ENCODE data around the gene MCC.

Gene MCC

DNA sequence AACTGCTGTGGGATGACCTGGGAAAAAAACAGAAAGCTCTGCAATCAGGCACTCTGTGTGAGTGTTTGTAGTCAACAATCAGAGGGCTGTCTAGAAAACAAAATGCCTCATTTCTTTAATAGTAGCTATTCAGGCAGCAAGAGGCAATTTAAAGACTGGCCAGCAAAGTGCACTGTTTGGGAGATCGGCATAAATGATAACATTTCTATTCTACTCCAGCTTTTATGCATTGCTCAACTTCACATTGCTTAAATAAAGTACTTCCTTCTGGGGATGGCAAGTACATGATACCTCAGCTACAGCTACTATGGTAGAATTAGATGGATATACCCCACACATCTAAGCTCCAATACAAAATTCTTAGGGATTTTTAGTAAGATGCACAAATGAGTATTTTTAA is 318.5 kb downstream of the MCC start:
- Histone ChIP-seq H3K27me3 (ENCODE audit: control insufficient read depth, insufficient read depth, low read length) (no peaks in the 10 kb centered on the region), H3K4me3 (ENCODE audit: low read depth, low read length) (no peak overlapping the region), H3K4me1 (ENCODE audit: control insufficient read depth, insufficient read depth, low read length) (no peaks in the 10 kb centered on the region), H3K9me3 (ENCODE audit: control insufficient read depth, insufficient read depth, low read length) (no peaks in the 10 kb centered on the region), H3K36me3 (ENCODE audit: control insufficient read depth, insufficient read depth, low read length) (no peaks in the 10 kb centered on the region), H3K9ac (ENCODE audit: low read depth, low read length) (no peak overlapping the region)

GRCh38 chr5:113167985-113168384 is 320.3 kb downstream of the MCC start:
- H3K27me3 ChIP-seq (ENCODE audit: control insufficient read depth, insufficient read depth, low read length) = no peaks in the 10 kb centered on the region
- H3K36me3 ChIP-seq (ENCODE audit: control insufficient read depth, insufficient read depth, low read length) = no peaks in the 10 kb centered on the region
- H3K4me3 ChIP-seq (ENCODE audit: low read depth, low read length) = no peak overlapping the region
- no peaks in the 10 kb centered on the region for H3K9me3 ChIP-seq (ENCODE audit: control insufficient read depth, insufficient read depth, low read length)
- no peaks in the 10 kb centered on the region for H3K4me1 ChIP-seq (ENCODE audit: control insufficient read depth, insufficient read depth, low read length)
- no peak overlapping the region for H3K9ac ChIP-seq (ENCODE audit: low read depth, low read length)

- Histone ChIP-seq H3K4me3 (ENCODE audit: low read depth, low read length) (no peak overlapping the region), H3K9ac (ENCODE audit: low read depth, low read length) (no peak overlapping the region), H3K27me3 (ENCODE audit: control insufficient read depth, insufficient read depth, low read length) (no peaks in the 10 kb centered on the region), H3K36me3 (ENCODE audit: control insufficient read depth, insufficient read depth, low read length) (no peaks in the 10 kb centered on the region), H3K4me1 (ENCODE audit: control insufficient read depth, insufficient read depth, low read length) (no peaks in the 10 kb centered on the region), H3K9me3 (ENCODE audit: control insufficient read depth, insufficient read depth, low read length) (no peaks in the 10 kb centered on the region)
These were observed 321.3 kb downstream of the MCC start for GRCh38 chr5:113166852-113167366.

- Histone ChIP-seq H3K4me3 (ENCODE audit: low read depth, low read length) (no peak overlapping the region), H3K27me3 (ENCODE audit: control insufficient read depth, insufficient read depth, low read length) (no peaks in the 10 kb centered on the region), H3K4me1 (ENCODE audit: control insufficient read depth, insufficient read depth, low read length) (no peaks in the 10 kb centered on the region), H3K36me3 (ENCODE audit: control insufficient read depth, insufficient read depth, low read length) (no peaks in the 10 kb centered on the region), H3K9ac (ENCODE audit: low read depth, low read length) (no peak overlapping the region), H3K9me3 (ENCODE audit: control insufficient read depth, insufficient read depth, low read length) (no peaks in the 10 kb centered on the region)
These were observed 322.0 kb downstream of the MCC start for GRCh38 chr5:113166261-113166660.

- Histone ChIP-seq H3K9me3 (ENCODE audit: control insufficient read depth, insufficient read depth, low read length) (no peaks in the 10 kb centered on the region), H3K4me1 (ENCODE audit: control insufficient read depth, insufficient read depth, low read length) (peaks cover 2% of the 10 kb centered on the region)
These were observed 324.2 kb downstream of the MCC start for GRCh38 chr5:113164021-113164420.

GRCh38 chr5:113163328-113163727 is 324.9 kb downstream of the MCC start:
- no peak overlapping the region for H3K9ac ChIP-seq (ENCODE audit: low read depth, low read length)
- no peaks in the 10 kb centered on the region for H3K27me3 ChIP-seq (ENCODE audit: control insufficient read depth, insufficient read depth, low read length)
- H3K4me3 ChIP-seq (ENCODE audit: low read depth, low read length) = no peak overlapping the region
- H3K4me1 ChIP-seq (ENCODE audit: control insufficient read depth, insufficient read depth, low read length) = peaks cover 2% of the 10 kb centered on the region
- no peaks in the 10 kb centered on the region for H3K9me3 ChIP-seq (ENCODE audit: control insufficient read depth, insufficient read depth, low read length)
- H3K36me3 ChIP-seq (ENCODE audit: control insufficient read depth, insufficient read depth, low read length) = no peaks in the 10 kb centered on the region

More at GRCh38 chr5:113164021-113164420, 324.2 kb downstream of the MCC start:
- H3K36me3 ChIP-seq (ENCODE audit: control insufficient read depth, insufficient read depth, low read length) = no peaks in the 10 kb centered on the region
- H3K9ac ChIP-seq (ENCODE audit: low read depth, low read length) = no peak overlapping the region
- H3K4me3 ChIP-seq (ENCODE audit: low read depth, low read length) = no peak overlapping the region
- H3K27me3 ChIP-seq (ENCODE audit: control insufficient read depth, insufficient read depth, low read length) = no peaks in the 10 kb centered on the region

GRCh38 chr5:113162770-113163169 is 325.5 kb downstream of the MCC start:
- no peak overlapping the region for H3K4me3 ChIP-seq (ENCODE audit: low read depth, low read length)
- no peaks in the 10 kb centered on the region for H3K27me3 ChIP-seq (ENCODE audit: control insufficient read depth, insufficient read depth, low read length)
- no peak overlapping the region for H3K9ac ChIP-seq (ENCODE audit: low read depth, low read length)
- peaks cover 2% of the 10 kb centered on the region for H3K4me1 ChIP-seq (ENCODE audit: control insufficient read depth, insufficient read depth, low read length)
- no peaks in the 10 kb centered on the region for H3K36me3 ChIP-seq (ENCODE audit: control insufficient read depth, insufficient read depth, low read length)
- no peaks in the 10 kb centered on the region for H3K9me3 ChIP-seq (ENCODE audit: control insufficient read depth, insufficient read depth, low read length)

DNA sequence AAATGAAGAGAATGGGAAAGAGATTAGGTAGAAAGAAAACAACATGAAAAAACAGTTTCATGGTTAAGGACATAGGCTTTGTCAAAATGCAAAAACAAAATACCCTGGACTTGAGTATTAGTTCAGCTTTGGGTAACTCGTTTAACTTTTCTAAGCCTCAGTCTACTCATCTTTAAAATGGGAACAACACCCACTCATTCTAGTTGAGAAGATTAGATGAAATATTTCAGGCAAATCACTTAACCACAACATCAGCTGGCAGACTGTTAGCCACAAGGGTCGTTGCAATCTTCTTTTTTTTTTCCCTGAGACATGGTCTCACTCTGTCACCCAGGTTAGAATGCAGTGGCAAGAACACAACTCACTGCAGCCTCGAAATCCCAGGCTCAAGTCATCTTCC is 326.0 kb downstream of the MCC start:
- Histone ChIP-seq H3K4me3 (ENCODE audit: low read depth, low read length) (no peak overlapping the region), H3K36me3 (ENCODE audit: control insufficient read depth, insufficient read depth, low read length) (no peaks in the 10 kb centered on the region), H3K9ac (ENCODE audit: low read depth, low read length) (no peak overlapping the region), H3K27me3 (ENCODE audit: control insufficient read depth, insufficient read depth, low read length) (no peaks in the 10 kb centered on the region), H3K4me1 (ENCODE audit: control insufficient read depth, insufficient read depth, low read length) (peaks cover 2% of the 10 kb centered on the region), H3K9me3 (ENCODE audit: control insufficient read depth, insufficient read depth, low read length) (no peaks in the 10 kb centered on the region)

- Histone ChIP-seq H3K9me3 (ENCODE audit: control insufficient read depth, insufficient read depth, low read length) (no peaks in the 10 kb centered on the region), H3K27me3 (ENCODE audit: control insufficient read depth, insufficient read depth, low read length) (no peaks in the 10 kb centered on the region), H3K9ac (ENCODE audit: low read depth, low read length) (no peak overlapping the region), H3K36me3 (ENCODE audit: control insufficient read depth, insufficient read depth, low read length) (no peaks in the 10 kb centered on the region), H3K4me3 (ENCODE audit: low read depth, low read length) (no peak overlapping the region), H3K4me1 (ENCODE audit: control insufficient read depth, insufficient read depth, low read length) (peaks cover 2% of the 10 kb centered on the region)
These were observed 326.4 kb downstream of the MCC start for GRCh38 chr5:113161806-113162205.

- no peaks in the 10 kb centered on the region for H3K9me3 ChIP-seq (ENCODE audit: control insufficient read depth, insufficient read depth, low read length)
- peaks cover 2% of the 10 kb centered on the region for H3K4me1 ChIP-seq (ENCODE audit: control insufficient read depth, insufficient read depth, low read length)
- no peak overlapping the region for H3K9ac ChIP-seq (ENCODE audit: low read depth, low read length)
- H3K27me3 ChIP-seq (ENCODE audit: control insufficient read depth, insufficient read depth, low read length) = no peaks in the 10 kb centered on the region
- H3K4me3 ChIP-seq (ENCODE audit: low read depth, low read length) = no peak overlapping the region
- H3K36me3 ChIP-seq (ENCODE audit: control insufficient read depth, insufficient read depth, low read length) = no peaks in the 10 kb centered on the region
These were observed 330.4 kb downstream of the MCC start for GRCh38 chr5:113157886-113158285.

DNA sequence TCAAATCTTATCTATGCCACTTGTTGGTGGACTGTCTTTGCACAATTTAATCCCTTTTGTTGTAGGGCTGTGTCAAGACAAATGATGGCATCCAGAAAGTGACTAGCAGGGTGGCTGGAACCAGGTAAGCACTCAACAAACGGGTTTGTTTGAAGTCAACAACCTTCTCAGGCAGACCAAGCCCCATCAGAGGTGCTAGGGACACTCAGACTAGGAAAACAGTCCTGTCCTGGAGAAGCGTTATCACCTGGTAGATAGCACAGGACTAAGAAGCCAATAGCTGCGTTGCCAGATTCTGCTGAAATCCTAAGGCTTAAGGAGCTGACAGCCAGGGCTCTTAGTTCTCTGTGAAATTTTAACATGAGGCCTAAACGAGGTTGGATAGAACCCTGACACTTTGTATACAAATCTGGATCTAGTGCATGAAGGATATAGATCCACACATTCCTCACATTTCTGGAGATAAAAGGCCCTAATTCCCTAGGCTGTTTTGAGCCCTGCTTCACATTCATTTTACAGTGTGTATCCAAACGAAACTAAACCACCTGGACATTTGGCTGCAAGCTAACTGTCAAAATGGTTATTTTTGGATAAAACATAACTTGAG is 331.9 kb downstream of the MCC start:
- no peaks in the 10 kb centered on the region for H3K36me3 ChIP-seq (ENCODE audit: control insufficient read depth, insufficient read depth, low read length)
- no peaks in the 10 kb centered on the region for H3K9me3 ChIP-seq (ENCODE audit: control insufficient read depth, insufficient read depth, low read length)
- H3K27me3 ChIP-seq (ENCODE audit: control insufficient read depth, insufficient read depth, low read length) = no peaks in the 10 kb centered on the region

DNA sequence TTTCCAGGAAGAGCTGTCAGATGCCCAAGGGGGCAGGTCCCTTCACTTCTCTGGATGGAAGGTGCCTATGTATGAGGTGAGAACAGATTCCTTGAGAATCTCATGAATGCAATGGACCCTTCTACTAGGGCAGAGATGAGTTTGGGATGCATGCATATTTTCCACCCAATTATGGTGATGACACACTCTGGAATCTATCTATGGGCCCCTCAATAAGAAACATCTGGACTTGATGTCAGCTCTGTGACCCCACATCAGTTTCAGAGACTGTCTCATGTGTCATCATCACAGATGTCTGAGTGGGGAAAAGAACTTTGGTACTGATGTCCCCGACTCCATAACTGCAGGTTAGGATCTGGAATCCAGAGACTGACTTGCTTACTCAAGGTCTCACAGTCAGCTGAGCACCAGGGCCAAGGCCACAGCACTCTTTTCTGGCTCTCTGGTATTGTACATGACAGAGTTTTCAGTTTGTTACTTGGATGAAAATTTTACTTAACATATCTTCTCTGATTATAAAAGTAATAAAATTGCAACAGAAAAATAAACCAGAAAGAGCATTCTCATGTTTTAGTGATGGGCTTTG is 334.6 kb downstream of the MCC start:
- Histone ChIP-seq H3K27me3 (ENCODE audit: control insufficient read depth, insufficient read depth, low read length) (no peaks in the 10 kb centered on the region), H3K36me3 (ENCODE audit: control insufficient read depth, insufficient read depth, low read length) (no peaks in the 10 kb centered on the region), H3K9ac (ENCODE audit: low read depth, low read length) (no peak overlapping the region)

More for the DNA sequence above, 331.9 kb downstream of the MCC start:
- Histone ChIP-seq H3K9ac (ENCODE audit: low read depth, low read length) (no peak overlapping the region), H3K4me3 (ENCODE audit: low read depth, low read length) (no peak overlapping the region), H3K4me1 (ENCODE audit: control insufficient read depth, insufficient read depth, low read length) (peaks cover 2% of the 10 kb centered on the region)

More for the DNA sequence above, 334.6 kb downstream of the MCC start:
- Histone ChIP-seq H3K9me3 (ENCODE audit: control insufficient read depth, insufficient read depth, low read length) (no peaks in the 10 kb centered on the region), H3K4me3 (ENCODE audit: low read depth, low read length) (no peak overlapping the region), H3K4me1 (ENCODE audit: control insufficient read depth, insufficient read depth, low read length) (no peaks in the 10 kb centered on the region)

Data from iPS-15b (cell line).